H1 (cell line): ENCODE results near the gene CACNA1G. TPM values are rescaled to one million over a fixed set of nuclear protein-coding genes. Genes with fewer than 3 reads are reported as not detected.

Experiments used
- CTCF ChIA-PET: fragments of 300-600 bp; sonication (Branson Sonifier 250); formaldehyde crosslinking; loops from one replicate; lab custom pipeline; 2021; ENCODE audit not compliant: partially characterized antibody; lab: Charles Lee
- POLR2A ChIA-PET: fragments of 300-600 bp; sonication (Branson Sonifier 250); formaldehyde crosslinking; loops from one replicate; lab custom pipeline; 2021; ENCODE audit warnings: inconsistent platforms; ENCODE audit not compliant: partially characterized antibody; lab: Charles Lee
- DNase-seq, 2 experiments: peaks; one replicate each; pipeline versions ENCODE4 v3.0.0 to v3.0.0-alpha.2; 2010 to 2022; ENCODE audit warnings: low spot score in 2 of 2, low read depth in 1 of 2, mixed read lengths in 1 of 2
- FAIRE-seq: peaks from 2 replicates; lab custom pipeline; 2011; peaks lifted over from hg19 to GRCh38; lab: Jason Lieb, UNC
- H2AFZ ChIP-seq: 2 replicates; pipeline ENCODE4 v1.8.1; 2012; ENCODE audit warnings: low read length, inconsistent platforms
- H2AK5ac ChIP-seq: 2 replicates; pipeline ENCODE4 v1.6.1; 2013; ENCODE audit warnings: low read depth, low read length
- H2BK120ac ChIP-seq: replicated peaks from 2 replicates; pipeline ENCODE3; 2013; ENCODE audit warnings: low read depth, low read length, inconsistent platforms
- H2BK12ac ChIP-seq: 2 replicates; pipeline ENCODE4 v1.6.1; 2013; ENCODE audit warnings: low read depth, low read length
- H2BK15ac ChIP-seq: 2 replicates; pipeline ENCODE4 v1.6.1; 2013; ENCODE audit warnings: low read length
- H2BK20ac ChIP-seq: 2 replicates; pipeline ENCODE4 v1.6.1; 2013; ENCODE audit warnings: low read length
- H2BK5ac ChIP-seq: 2 replicates; pipeline ENCODE4 v1.6.1; 2013; ENCODE audit warnings: low read depth, low read length
- H3K14ac ChIP-seq: 2 replicates; pipeline ENCODE4 v1.6.1; 2013; ENCODE audit warnings: inconsistent platforms; ENCODE audit not compliant: insufficient read length
- H3K18ac ChIP-seq: 2 replicates; pipeline ENCODE4 v1.6.1; 2013; ENCODE audit warnings: low read length; ENCODE audit errors: extremely low read depth
- H3K23ac ChIP-seq: 2 replicates; pipeline ENCODE4 v1.6.1; 2013; ENCODE audit warnings: inconsistent platforms; ENCODE audit not compliant: insufficient read length
- H3K23me2 ChIP-seq: 2 replicates; pipeline ENCODE4 v1.6.1; 2013; ENCODE audit warnings: low read depth, low read length
- H3K27ac ChIP-seq: 2 replicates; pipeline ENCODE4 v1.6.1; 2011; ENCODE audit warnings: low read depth, low read length, inconsistent platforms
- H3K27me3 ChIP-seq, 4 experiments: replicated peaks in 1 of 4; 1 replicate in 1 of 4; 2 replicates in 3 of 4; pipeline versions ENCODE4 v1.6.1 to v1.8.1; 2011 to 2013; ENCODE audit warnings: low read length in 3 of 4, mild to moderate bottlenecking in 3 of 4, inconsistent platforms in 2 of 4, mixed read lengths in 2 of 4, moderate library complexity in 1 of 4; ENCODE audit not compliant: control insufficient read depth in 3 of 4, insufficient read depth in 3 of 4; ENCODE audit errors: extremely low read depth in 1 of 4
- H3K36me3 ChIP-seq, 4 experiments: 2 replicates each; pipeline versions ENCODE4 v1.6.1 to v1.8.1; 2011 to 2013; ENCODE audit warnings: mild to moderate bottlenecking in 4 of 4, low read length in 3 of 4, moderate library complexity in 2 of 4, control low read depth in 1 of 4, inconsistent platforms in 1 of 4; ENCODE audit not compliant: insufficient read depth in 4 of 4, control insufficient read depth in 2 of 4
- H3K4ac ChIP-seq: replicated peaks from 2 replicates; pipeline ENCODE3; 2013; ENCODE audit warnings: low read length, low read depth, mixed read lengths, inconsistent platforms; ENCODE audit not compliant: insufficient read length
- H3K4me1 ChIP-seq, 4 experiments: replicated peaks in 1 of 4; 1 replicate in 1 of 4; 2 replicates in 3 of 4; pipeline versions ENCODE4 v1.6.1 to v1.8.1; 2011 to 2013; ENCODE audit warnings: low read length in 3 of 4, inconsistent platforms in 2 of 4, mixed read lengths in 1 of 4; ENCODE audit not compliant: insufficient read depth in 4 of 4, control insufficient read depth in 3 of 4
- H3K4me2 ChIP-seq, 2 experiments: 2 replicates each; pipeline versions ENCODE4 v1.6.1 to v1.8.1; 2011 to 2013; ENCODE audit warnings: low read depth in 2 of 2, low read length in 2 of 2, control low read depth in 1 of 2, inconsistent platforms in 1 of 2, mild to moderate bottlenecking in 1 of 2; ENCODE audit not compliant: insufficient read depth in 1 of 2
- H3K4me3 ChIP-seq, 4 experiments: fragments of 200-600, 300-600 bp in 1 of 4; sonication (generic), shearing (Covaris generic), sonication (Bioruptor Twin) in 1 of 4; 2 replicates each; pipeline versions ENCODE4 v1.5.1 to v1.8.1; 2011 to 2016; ENCODE audit warnings: low read length in 4 of 4, low read depth in 3 of 4, control low read depth in 2 of 4, inconsistent platforms in 2 of 4, mild to moderate bottlenecking in 2 of 4, mixed read lengths in 1 of 4, moderate library complexity in 1 of 4; ENCODE audit not compliant: insufficient read depth in 2 of 4; ENCODE audit errors: extremely low read depth in 1 of 4
- H3K56ac ChIP-seq: replicated peaks from 2 replicates; pipeline ENCODE3; 2013; ENCODE audit warnings: low read depth, mild to moderate bottlenecking, mixed read lengths, low read length, inconsistent platforms; ENCODE audit not compliant: insufficient read length
- H3K79me1 ChIP-seq: 2 replicates; pipeline ENCODE4 v1.6.1; 2013; ENCODE audit warnings: low read depth, low read length, control low read depth
- H3K79me2 ChIP-seq, 2 experiments: 2 replicates each; pipeline versions ENCODE4 v1.6.1 to v1.8.1; 2012 to 2013; ENCODE audit warnings: low read length in 2 of 2, mild to moderate bottlenecking in 2 of 2, inconsistent platforms in 1 of 2; ENCODE audit not compliant: insufficient read depth in 2 of 2, control insufficient read depth in 1 of 2
- H3K9ac ChIP-seq, 4 experiments: replicated peaks in 1 of 4; 1 replicate in 1 of 4; 2 replicates in 3 of 4; pipeline versions ENCODE4 v1.6.1 to v1.8.1; 2011 to 2013; ENCODE audit warnings: low read depth in 3 of 4, low read length in 3 of 4, control low read depth in 2 of 4, mild to moderate bottlenecking in 2 of 4, moderate library complexity in 2 of 4, inconsistent platforms in 1 of 4; ENCODE audit errors: extremely low read depth in 1 of 4
- H3K9me3 ChIP-seq, 2 experiments: 2 replicates each; pipeline versions ENCODE4 v1.6.1 to v1.8.1; 2012 to 2013; ENCODE audit warnings: mild to moderate bottlenecking in 2 of 2, moderate library complexity in 2 of 2, control low read depth in 1 of 2, inconsistent platforms in 1 of 2, low read depth in 1 of 2, low read length in 1 of 2, mixed read lengths in 1 of 2; ENCODE audit not compliant: insufficient read depth in 2 of 2
- H4K20me1 ChIP-seq, 2 experiments: replicated peaks in 1 of 2; 2 replicates each; pipeline versions ENCODE3 to v1.8.1; 2011 to 2013; ENCODE audit warnings: inconsistent platforms in 2 of 2, low read length in 2 of 2, mild to moderate bottlenecking in 1 of 2; ENCODE audit not compliant: insufficient read depth in 2 of 2, control insufficient read depth in 1 of 2
- H4K5ac ChIP-seq: 2 replicates; pipeline ENCODE4 v1.6.1; 2013; ENCODE audit warnings: low read length, low read depth, mixed read lengths, inconsistent platforms; ENCODE audit not compliant: insufficient read length
- H4K8ac ChIP-seq: 2 replicates; pipeline ENCODE4 v1.8.0; 2013; ENCODE audit warnings: mild to moderate bottlenecking, moderate library complexity, low read length, inconsistent platforms; ENCODE audit not compliant: insufficient read depth; ENCODE audit errors: extremely low read depth
- H4K91ac ChIP-seq: replicated peaks from 2 replicates; pipeline ENCODE3; 2013; ENCODE audit warnings: low read length, mixed read lengths, inconsistent platforms; ENCODE audit not compliant: insufficient read length
- BCL11A ChIP-seq, 2 experiments: IDR thresholded peaks; one replicate each; pipeline ENCODE4 v1.6.1; 2011; ENCODE audit warnings: low read depth in 2 of 2, low read length in 2 of 2, mild to moderate bottlenecking in 2 of 2
- CTBP2 ChIP-seq: IDR thresholded peaks from 2 replicates; pipeline ENCODE4 v1.7.0; 2011; ENCODE audit warnings: borderline replicate concordance, mild to moderate bottlenecking, moderate library complexity, mixed read lengths, low read length; ENCODE audit not compliant: insufficient read depth, insufficient read length
- E2F6 ChIP-seq: IDR thresholded peaks from 2 replicates; pipeline ENCODE4 v1.6.1; 2012; ENCODE audit warnings: inconsistent platforms
- GABPA ChIP-seq: IDR thresholded peaks from 2 replicates; pipeline ENCODE4 v1.6.1; 2011; ENCODE audit warnings: mild to moderate bottlenecking, low read length, moderate library complexity, borderline replicate concordance; ENCODE audit not compliant: insufficient read depth
- JUN ChIP-seq: IDR thresholded peaks from 2 replicates; pipeline ENCODE4 v1.6.1; 2011; ENCODE audit warnings: low read depth, mild to moderate bottlenecking, improper control_type of control experiment, low read length
- KDM4A ChIP-seq: IDR thresholded peaks from one replicate; pipeline ENCODE4 v1.7.1; 2012; ENCODE audit warnings: low read depth, mild to moderate bottlenecking, moderate library complexity, low read length, inconsistent platforms; ENCODE audit not compliant: severe bottlenecking
- KDM5A ChIP-seq: fragments of 200-600 bp; IDR thresholded peaks from 2 replicates; pipeline ENCODE4 v1.7.1; 2012; ENCODE audit warnings: mild to moderate bottlenecking, low read length, inconsistent platforms, mixed read lengths
- MAFK ChIP-seq: IDR thresholded peaks from 2 replicates; pipeline ENCODE4 v1.6.1; 2012; ENCODE audit warnings: low read depth, mild to moderate bottlenecking, improper control_type of control experiment, low read length
- POLR2AphosphoS5 ChIP-seq: IDR thresholded peaks from 2 replicates; pipeline ENCODE4 v1.6.1; 2011; ENCODE audit warnings: low read depth, low read length
- RXRA ChIP-seq: IDR thresholded peaks from 2 replicates; pipeline ENCODE4 v1.6.1; 2011; ENCODE audit warnings: low read depth, mild to moderate bottlenecking, low read length, moderate library complexity; ENCODE audit not compliant: insufficient read depth
- SP2 ChIP-seq: IDR thresholded peaks from 2 replicates; pipeline ENCODE4 v1.6.1; 2012; ENCODE audit warnings: mild to moderate bottlenecking, low read length, inconsistent platforms
- SP4 ChIP-seq: IDR thresholded peaks from 2 replicates; pipeline ENCODE4 v1.6.1; 2012; ENCODE audit warnings: low read length, inconsistent platforms
- TBP ChIP-seq: IDR thresholded peaks from 2 replicates; pipeline ENCODE4 v1.6.1; 2011; ENCODE audit warnings: low read depth, low read length, improper control_type of control experiment
- WGBS, 2 experiments: shearing (Covaris generic) in 1 of 2; methylation state at CpG; one replicate each; pipeline versions ENCODE4 v1.1.6 to v1.1.7; 2013 to 2015; ENCODE audit warnings: low lambda C conversion rate in 2 of 2, mixed read lengths in 2 of 2, inconsistent platforms in 1 of 2, low coverage in 1 of 2, missing lambda C conversion rate in 1 of 2; ENCODE audit not compliant: insufficient replicate concordance in 2 of 2, insufficient coverage in 1 of 2, insufficient read length in 1 of 2; ENCODE audit errors: extremely low coverage in 1 of 2, missing lambda C conversion rate in 1 of 2; 5-methylcytosine and 5-hydroxymethylcytosine counted together
- polyA plus RNA-seq, 7 experiments: library from polyadenylated mRNA; depleted of rRNA in 3 of 7; stranded (reverse) in 5 of 7; unstranded in 2 of 7; fragments of >200 nt in 5 of 7; fragments of 200-250 nt in 2 of 7; gene quantifications; 1 replicate in 5 of 7; 2 replicates in 1 of 7; 4 replicates in 1 of 7; pipeline versions ENCODE4 v1.2.1 to v1.2.3, GENCODE V29; 2011 to 2013; ENCODE audit warnings: missing spikeins in 2 of 7, mixed read lengths in 2 of 7
- total RNA-seq: library from RNA; stranded (reverse); fragmentation: NEBNext Ultra II Directional; extraction: Animal tissue kit (Norgen Biotek cat#: 25700); gene quantifications from 2 replicates; pipeline ENCODE4 v1.2.1, GENCODE V29; 2021
- TF ChIP-seq, protein P1 (sequence below): IDR thresholded peaks from 2 replicates; pipeline ENCODE4 v1.6.1; 2012; ENCODE audit warnings: inconsistent platforms

Gene CACNA1G
- total and polyA plus RNA-seq, 2 of the 8 experiments (the other 6 are each of a cell fraction or from before 2014, with no cell fraction given): 2.9 to 4.9 TPM

- FAIRE-seq: no peak
- WGBS, 2 experiments: 91% methylated on average over 10 of the region's 10 CpGs; no CpG with 5 or more reads in 1 of the 2 experiments
- no peak overlapping the region for H2AK5ac ChIP-seq
- TF ChIP-seq E2F6 (no peak), KDM4A (no peak), MAFK (no peak), TBP (no peak), SP2 (no peak), RXRA (no peak), POLR2AphosphoS5 (no peak), SP4 (no peak), CTBP2 (no peak), GABPA (no peak), JUN (no peak), KDM5A (no peak), BCL11A (IDR thresholded peaks at IDR 0.05; ENCODE audit: low read depth in 2 of 2, low read length in 2 of 2) (no peak)
- TF ChIP-seq, protein P1, sequence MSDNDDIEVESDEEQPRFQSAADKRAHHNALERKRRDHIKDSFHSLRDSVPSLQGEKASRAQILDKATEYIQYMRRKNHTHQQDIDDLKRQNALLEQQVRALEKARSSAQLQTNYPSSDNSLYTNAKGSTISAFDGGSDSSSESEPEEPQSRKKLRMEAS: no peak
Observed at GRCh38 chr17:50522766-50523165, 37.7 kb upstream of the CACNA1G start.

More at GRCh38 chr17:50522766-50523165, 37.7 kb upstream of the CACNA1G start:
- no peak overlapping the region for H2AFZ ChIP-seq
- no peak overlapping the region for H2BK12ac ChIP-seq
- no peak overlapping the region for H3K4me3 ChIP-seq
- no peak overlapping the region for H2BK120ac ChIP-seq
- H3K27me3 ChIP-seq: no peaks in the 10 kb centered on the region
- H4K20me1 ChIP-seq: no peaks in the 10 kb centered on the region
- no peak overlapping the region for H3K9ac ChIP-seq
- ChIA-PET POLR2A (interaction anchor here (1.4 kb wide), 1 partner anchor 10 kb away, joined by 4 read pairs; the partner anchor contains the start of gene EPN3), CTCF (interaction anchor here (0.7 to 3.4 kb wide), 6 partner anchors 9 to 1546 kb away, joined by 3 to 15 read pairs (median 4); partner anchors contain the start of gene RSAD1)
- no peaks in the 10 kb centered on the region for H3K36me3 ChIP-seq
- H3K79me1 ChIP-seq: no peaks in the 10 kb centered on the region
- no peaks in the 10 kb centered on the region; the same call in 1 of the 2 replicates for H3K23me2 ChIP-seq
- no peak overlapping the region for H2BK5ac ChIP-seq
- peaks cover 0 to 3% (median 0%) of the 10 kb centered on the region in 4 experiments; a peak in 2 of 7 replicates for H3K4me1 ChIP-seq
- H3K4me2 ChIP-seq: no peak overlapping the region
- no peak overlapping the region for H3K4ac ChIP-seq
- no peak overlapping the region for H3K18ac ChIP-seq
- H3K23ac ChIP-seq: no peak overlapping the region
- no peak overlapping the region for H2BK20ac ChIP-seq
- no peak overlapping the region for H4K91ac ChIP-seq
- H3K79me2 ChIP-seq: no peaks in the 10 kb centered on the region
- H3K14ac ChIP-seq: no peak overlapping the region
- H3K9me3 ChIP-seq: no peaks in the 10 kb centered on the region
- no peak overlapping the region for H2BK15ac ChIP-seq
- no peak overlapping the region for H4K8ac ChIP-seq
- H4K5ac ChIP-seq: no peak overlapping the region
- H3K27ac ChIP-seq: no peak overlapping the region
- no peak overlapping the region for H3K56ac ChIP-seq
- DNase-seq: no peak
